Measurements from ENCODE around the gene PBX2.
A peak's percentile ranks its signal among the peaks of the same experiment; 100 is the strongest.
"Not testable (repeated sequence)": the region's sequence is repeated elsewhere in the genome, so short reads cannot be mapped to it uniquely, and the experiment has no call there.

Gene PBX2

DNA sequence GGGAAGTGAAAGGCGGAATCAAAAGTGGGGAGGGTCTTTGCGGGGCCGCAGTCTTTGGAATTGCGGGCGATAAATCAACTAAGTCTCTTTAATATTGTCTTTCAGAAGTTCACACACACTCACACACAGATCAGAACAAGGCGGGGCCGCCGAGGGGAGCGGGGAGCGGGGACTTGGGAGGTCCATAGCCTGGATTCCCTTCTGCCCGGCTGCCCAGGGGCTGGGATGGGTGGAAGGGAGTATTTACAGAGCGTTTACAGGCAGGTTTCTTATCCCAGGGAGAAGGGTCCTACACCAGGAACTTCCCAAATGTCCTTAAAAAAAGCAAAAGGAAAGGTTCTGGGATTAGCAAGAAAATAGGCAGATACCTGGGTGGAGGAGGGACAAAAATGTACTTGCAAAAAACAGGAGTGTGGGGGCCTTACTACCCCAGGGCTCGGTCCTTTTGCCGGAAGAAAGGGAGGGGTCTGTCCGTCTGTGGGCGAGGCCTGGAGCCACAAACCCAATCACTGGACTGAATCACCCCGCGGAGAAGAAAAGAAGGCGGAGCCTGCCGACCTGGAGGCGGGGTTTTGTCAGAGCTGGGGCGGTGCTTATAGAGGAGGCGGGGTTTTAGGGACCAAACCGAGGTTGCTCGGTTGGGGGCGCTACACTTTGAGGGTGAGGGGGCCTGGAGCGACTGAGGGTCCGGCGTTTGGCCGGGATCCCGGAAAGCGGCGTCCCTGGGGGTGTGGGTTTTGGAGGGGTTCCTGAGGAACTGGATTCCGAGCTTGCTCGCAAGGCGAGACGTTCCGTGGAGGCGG, 41.5 kb downstream of the PBX2 start:
- DNase-seq, result peak; percentile 76

DNA sequence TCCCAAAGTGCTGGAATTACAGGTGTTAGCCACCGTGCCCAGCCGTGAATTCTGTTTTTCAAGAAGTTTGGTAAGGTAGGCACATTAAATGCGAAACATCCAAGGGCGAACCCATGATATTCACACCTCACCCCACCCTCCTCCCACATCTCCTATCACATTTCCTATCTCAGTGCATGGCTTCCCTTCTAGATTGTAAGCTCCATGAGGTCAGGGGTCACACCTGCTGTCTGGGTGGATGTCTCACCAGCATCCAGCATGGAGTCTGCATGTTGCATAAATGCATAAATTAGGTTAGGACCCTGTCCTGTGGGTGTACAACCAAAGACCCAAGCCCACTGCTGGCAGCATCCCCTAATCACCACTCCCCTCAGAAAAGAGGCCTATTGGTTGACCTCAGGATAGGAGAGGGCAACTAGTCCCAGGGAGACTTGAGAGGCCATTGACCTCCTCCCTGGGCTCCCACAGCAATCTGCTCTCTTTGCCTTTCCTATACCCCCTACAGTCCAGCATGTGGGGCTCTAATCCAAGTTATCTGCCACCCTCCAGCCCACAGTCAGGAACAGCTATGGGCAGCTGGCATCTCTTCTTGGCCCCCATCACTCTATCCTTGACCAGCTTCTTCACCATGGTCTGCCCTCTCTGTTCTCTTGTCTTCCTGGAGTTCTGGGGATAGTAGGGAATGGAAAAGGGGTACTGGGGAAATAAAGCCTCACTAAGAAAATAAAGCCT, 42.4 kb downstream of the PBX2 start:
- DNase-seq, result no peak

DNA sequence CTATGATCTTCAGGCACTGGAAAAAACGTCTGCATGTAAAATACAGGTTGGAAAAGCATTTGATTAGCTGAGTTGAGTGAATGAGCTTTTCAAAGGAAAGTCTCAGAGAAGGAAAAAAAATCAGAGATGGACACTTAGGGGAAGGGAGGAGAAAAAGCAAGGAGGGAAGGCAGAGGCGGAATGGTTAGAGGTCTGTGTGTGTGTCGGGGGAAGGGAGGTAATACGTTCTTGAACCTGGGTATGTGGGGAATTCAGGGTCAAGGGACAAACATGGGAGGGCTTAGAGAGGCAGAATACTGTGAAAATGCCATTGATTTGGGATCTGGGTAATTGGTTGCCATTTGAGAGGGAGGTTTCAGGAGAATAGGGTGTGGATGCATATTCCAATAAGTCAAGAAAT, 43.3 kb downstream of the PBX2 start:
- no peak for DNase-seq

DNA sequence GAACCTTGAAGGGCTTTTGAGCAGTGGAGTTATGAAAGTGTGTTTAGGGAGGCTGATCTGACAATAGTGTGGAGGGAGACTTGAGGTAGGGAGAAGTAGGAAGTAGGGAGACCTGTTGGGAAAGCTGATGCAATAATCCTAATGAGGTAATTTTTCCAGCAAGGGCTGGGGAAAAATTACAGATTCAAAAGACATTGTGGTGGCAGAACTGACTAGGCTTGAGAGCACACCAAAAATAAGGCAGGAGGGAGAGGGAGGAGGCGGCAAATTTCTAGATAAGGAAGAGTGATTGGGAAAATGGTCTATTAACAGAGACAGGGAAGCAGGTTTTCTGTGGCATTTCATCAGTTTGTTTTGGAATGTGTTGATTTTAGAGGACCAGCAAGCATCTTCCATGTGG, 43.7 kb downstream of the PBX2 start:
- DNase-seq, result no peak

DNA sequence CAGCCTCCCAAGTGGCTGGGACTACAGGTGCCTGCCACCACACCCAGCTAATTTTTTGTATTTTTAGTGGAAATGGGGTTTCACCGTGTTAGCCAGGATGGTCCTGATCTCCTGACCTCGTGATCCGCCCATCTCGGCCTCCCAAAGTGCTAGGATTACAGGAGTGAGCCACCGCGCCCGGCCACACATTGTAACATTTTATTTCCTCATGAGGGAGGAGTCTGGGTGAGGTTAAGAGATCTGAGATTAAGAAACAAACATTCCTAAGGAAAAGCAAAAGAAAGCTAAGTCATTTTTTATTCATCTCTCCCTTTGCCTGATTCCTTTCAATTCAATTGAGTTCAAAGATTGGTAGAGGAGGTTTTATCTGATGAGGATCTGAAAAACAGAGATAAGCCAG, 45.8 kb downstream of the PBX2 start:
- not testable (repeated sequence) for DNase-seq

DNA sequence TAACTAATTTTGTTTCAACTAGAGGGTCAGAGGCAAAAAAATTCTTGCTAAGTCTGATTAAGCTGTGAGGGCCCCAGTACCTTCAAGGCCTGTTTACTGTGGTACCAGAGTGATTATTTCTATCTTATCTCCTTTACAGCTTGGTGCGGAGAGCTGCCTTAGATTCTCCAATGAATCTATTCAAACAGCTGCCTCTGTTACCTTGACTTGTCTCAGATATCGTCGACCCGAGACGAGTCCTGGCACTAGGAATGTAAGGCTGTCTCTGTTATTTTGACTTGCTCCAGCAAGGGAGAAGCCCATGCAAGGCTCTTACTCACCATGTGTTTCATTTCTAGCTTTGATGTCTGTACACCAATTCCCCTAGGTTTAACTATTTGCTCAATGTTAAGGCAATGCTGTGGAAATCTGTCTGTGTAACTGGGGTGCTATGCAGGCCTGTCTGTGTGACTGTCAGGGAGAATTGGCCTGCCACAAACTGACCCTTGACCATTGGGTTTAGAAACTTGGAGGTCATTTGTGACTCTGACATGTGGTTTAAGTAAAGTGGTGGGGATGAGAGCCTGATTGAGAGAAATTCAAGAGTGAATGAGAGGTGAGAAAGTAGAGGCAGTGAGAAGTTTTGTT, 49.5 kb downstream of the PBX2 start:
- no peak for DNase-seq

DNA sequence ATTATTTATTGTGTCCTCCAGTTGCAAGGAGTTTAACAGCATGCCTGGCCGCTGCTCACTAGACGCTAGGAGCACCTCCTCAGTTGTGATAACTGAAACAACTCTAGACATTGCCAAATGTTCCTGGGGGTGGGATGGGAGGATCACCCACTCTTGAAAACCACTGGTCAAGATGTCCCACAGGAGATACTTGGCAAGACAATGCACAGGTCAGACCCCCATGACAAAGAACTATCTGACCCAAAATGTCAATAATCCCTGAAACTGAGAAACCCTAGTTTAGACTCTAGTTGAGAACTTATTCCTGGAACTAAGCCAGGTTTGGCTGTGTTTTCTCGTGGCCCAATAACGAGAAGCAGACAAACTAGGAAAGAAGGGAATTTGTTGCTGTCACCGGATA, 50.4 kb downstream of the PBX2 start:
- no peak for DNase-seq

DNA sequence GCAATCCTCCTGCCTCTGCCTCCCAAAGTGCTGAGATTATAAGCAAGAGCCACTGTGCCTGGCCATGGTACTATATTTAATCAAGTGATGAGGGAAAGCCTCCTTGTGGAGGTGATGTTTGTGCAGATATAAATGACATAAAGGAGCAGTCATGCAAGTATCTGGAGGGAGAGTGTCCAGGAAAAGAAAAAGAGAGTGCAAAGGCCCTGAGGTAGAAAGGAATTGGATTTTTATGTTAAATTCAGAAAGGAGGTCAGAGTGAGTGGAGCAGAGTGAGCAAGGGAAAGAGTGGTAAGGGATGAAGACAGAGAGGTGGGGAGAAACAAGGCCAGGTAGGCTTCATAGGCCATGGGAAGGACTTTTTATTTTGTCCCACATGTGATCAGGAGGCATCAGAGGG, 52.5 kb downstream of the PBX2 start:
- no peak for DNase-seq
